A549 (cell line): ENCODE measurements around the gene ZC3H10. TPM values are rescaled to one million over a fixed set of nuclear protein-coding genes. Genes with fewer than 3 reads are reported as not detected.
A peak's percentile ranks its signal among the peaks of the same experiment; 100 is the strongest.

Experiments used
- ATAC-seq, 2 experiments: fragments of 200-7000 bp in 1 of 2; fragments of >200 bp in 1 of 2; cut with Nextera tagmentation in 1 of 2; cut with Tn5 transposase in 1 of 2; 3 replicates each; pipeline versions ENCODE4 v1.8.0 to v1.9.1; 2018 to 2020; ENCODE audit warnings: mild to moderate bottlenecking in 1 of 2, moderate library complexity in 1 of 2
- CTCF ChIA-PET: fragments of 300-600 bp; sonication (Branson Sonifier 250); formaldehyde crosslinking; extraction: SDS; loops from one replicate; lab custom pipeline; 2021; ENCODE audit warnings: antibody characterized with exemption, inconsistent platforms; lab: Yijun Ruan, JAX
- POLR2A ChIA-PET: fragments of 350-600 bp; formaldehyde crosslinking; extraction: SDS; loops from one replicate; lab custom pipeline; 2021; ENCODE audit warnings: antibody characterized with exemption, inconsistent platforms; lab: Yijun Ruan, JAX
- DNase-seq, 2 experiments: peaks; one replicate each; pipeline versions ENCODE4 v3.0.0 to v3.0.0-alpha.2; 2011 to 2016; ENCODE audit warnings: low read depth in 1 of 2, low spot score in 1 of 2
- FAIRE-seq: peaks from 2 replicates; lab custom pipeline; 2011; peaks lifted over from hg19 to GRCh38; lab: Jason Lieb, UNC
- H3K27ac ChIP-seq, 2 experiments: fragments of >200 bp; sonication (Bioruptor Twin); formaldehyde crosslinking; 3 replicates each; pipeline ENCODE4 v1.5.1; 2016 to 2017
- H3K4me1 ChIP-seq: fragments of >200 bp; sonication (Bioruptor Twin); formaldehyde crosslinking; 3 replicates; pipeline ENCODE4 v1.6.1; 2016
- H3K4me2 ChIP-seq: fragments of >200 bp; sonication (Bioruptor Twin); formaldehyde crosslinking; 3 replicates; pipeline ENCODE4 v1.6.1; 2016
- H3K4me3 ChIP-seq: fragments of >200 bp; sonication (Bioruptor Twin); formaldehyde crosslinking; 3 replicates; pipeline ENCODE4 v1.5.1; 2016
- H3K9me3 ChIP-seq: fragments of >200 bp; sonication (Bioruptor Twin); formaldehyde crosslinking; 3 replicates; pipeline ENCODE4 v1.6.1; 2016
- BCL3 ChIP-seq: fragments of >200 bp; sonication (Bioruptor Twin); formaldehyde crosslinking; IDR thresholded peaks from 3 replicates; pipeline ENCODE4 v1.6.1; 2016
- BHLHE40 ChIP-seq: IDR thresholded peaks from 2 replicates; pipeline ENCODE4 v1.6.1; 2012; ENCODE audit warnings: low read depth, low read length, inconsistent platforms
- CBX8 ChIP-seq: fragments of 200-600 bp; sonication (generic); IDR thresholded peaks from 2 replicates; pipeline ENCODE4 v1.6.1; 2016
- CEBPB ChIP-seq, 2 experiments: fragments of >200 bp in 1 of 2; sonication (Bioruptor Twin) in 1 of 2; formaldehyde crosslinking in 1 of 2; IDR thresholded peaks; 2 replicates each; pipeline ENCODE4 v1.6.1; 2012 to 2016
- E2F6 ChIP-seq: IDR thresholded peaks from 2 replicates; pipeline ENCODE4 v1.6.1; 2012; ENCODE audit warnings: low read depth, borderline replicate concordance
- EHF ChIP-seq: fragments of 250-450 bp; sonication (Bioruptor Pico); IDR thresholded peaks from 2 replicates; pipeline ENCODE4 v1.5.0; 2020; ENCODE audit warnings: mild to moderate bottlenecking
- ELK1 ChIP-seq: fragments of 150-350 bp; IDR thresholded peaks from 2 replicates; pipeline ENCODE4 v1.6.1; 2014; ENCODE audit warnings: low read depth, mild to moderate bottlenecking, low read length
- FOSL2 ChIP-seq, 2 experiments: fragments of 450-650 bp in 1 of 2; fragments of >200 bp in 1 of 2; sonication (Bioruptor Twin) in 1 of 2; formaldehyde crosslinking; IDR thresholded peaks; 2 replicates each; pipeline versions ENCODE4 v1.5.0 to v1.6.1; 2016 to 2020; ENCODE audit warnings: mild to moderate bottlenecking in 1 of 2, moderate library complexity in 1 of 2
- FOXS1 ChIP-seq: fragments of 250-450 bp; sonication (Bioruptor Pico); IDR thresholded peaks from 2 replicates; pipeline ENCODE4 v1.5.0; 2020; ENCODE audit warnings: mild to moderate bottlenecking, moderate library complexity
- HDAC2 ChIP-seq: fragments of 200-600 bp; sonication (generic); IDR thresholded peaks from 2 replicates; pipeline ENCODE4 v1.6.1; 2016
- NPAS2 ChIP-seq: fragments of 250-450 bp; sonication (Bioruptor Pico); IDR thresholded peaks from 2 replicates; pipeline ENCODE4 v1.8.0; 2022; ENCODE audit warnings: mild to moderate bottlenecking, moderate library complexity, borderline replicate concordance
- RARB ChIP-seq: fragments of 250-450 bp; sonication (Bioruptor Pico); IDR thresholded peaks from 2 replicates; pipeline ENCODE4 v1.8.0; 2021; ENCODE audit warnings: mild to moderate bottlenecking, moderate library complexity
- RCOR1 ChIP-seq: fragments of 150-350 bp; IDR thresholded peaks from 2 replicates; pipeline ENCODE4 v1.6.1; 2014; ENCODE audit warnings: antibody characterized with exemption, low read length, low read depth
- RFX5 ChIP-seq: fragments of 450-650 bp; IDR thresholded peaks from 2 replicates; pipeline ENCODE4 v1.7.1; 2014; ENCODE audit warnings: antibody characterized with exemption, mild to moderate bottlenecking, moderate library complexity
- SMC3 ChIP-seq: fragments of >200 bp; sonication (Bioruptor Twin); formaldehyde crosslinking; IDR thresholded peaks from 3 replicates; pipeline ENCODE4 v1.6.1; 2018; ENCODE audit warnings: inconsistent platforms
- SREBF2 ChIP-seq: fragments of 450-650 bp; IDR thresholded peaks from 2 replicates; pipeline ENCODE4 v1.6.1; 2014; ENCODE audit warnings: mild to moderate bottlenecking, moderate library complexity
- TFCP2L1 ChIP-seq: fragments of 250-450 bp; sonication (Bioruptor Pico); IDR thresholded peaks from 2 replicates; pipeline ENCODE4 v1.5.0; 2021; ENCODE audit warnings: mild to moderate bottlenecking
- TP53 ChIP-seq: fragments of 250-450 bp; sonication (Bioruptor Pico); IDR thresholded peaks from 2 replicates; pipeline ENCODE4 v1.5.0; 2021; ENCODE audit warnings: mild to moderate bottlenecking, moderate library complexity
- ZC3H11A ChIP-seq: fragments of 450-650 bp; IDR thresholded peaks from 2 replicates; pipeline ENCODE4 v1.6.1; 2014; ENCODE audit warnings: antibody characterized with exemption, mild to moderate bottlenecking
- WGBS: methylation state at CpG from one replicate; pipeline ENCODE4 v1.1.6; 2017; ENCODE audit errors: missing lambda C conversion rate; 5-methylcytosine and 5-hydroxymethylcytosine counted together
- polyA plus RNA-seq, 4 experiments: library from polyadenylated mRNA; depleted of rRNA in 3 of 4; stranded (reverse); fragments of >200 nt; fragmentation: RNase III in 1 of 4; extraction: RNeasy Plus Mini Kit Qiagen cat#74134 plus additional on column Dnase treatment in 1 of 4; gene quantifications; 2 replicates in 3 of 4; 3 replicates in 1 of 4; pipeline ENCODE4 v1.2.3, GENCODE V29; 2011 to 2017
- TF ChIP-seq, protein P1 (sequence below): IDR thresholded peaks from 2 replicates; pipeline ENCODE4 v1.6.1; 2012
- TF ChIP-seq, protein P2 (sequence below): IDR thresholded peaks from 2 replicates; pipeline ENCODE4 v1.6.1; 2012
- TF ChIP-seq, protein P3 (sequence below): fragments of 450-650 bp; IDR thresholded peaks from 2 replicates; pipeline ENCODE4 v1.6.1; 2014; ENCODE audit warnings: antibody characterized with exemption

Gene ZC3H10
- polyA plus RNA-seq, 2 of the 4 experiments (the other 2 are of a cell fraction): 2.1 to 3.2 TPM

DNA sequence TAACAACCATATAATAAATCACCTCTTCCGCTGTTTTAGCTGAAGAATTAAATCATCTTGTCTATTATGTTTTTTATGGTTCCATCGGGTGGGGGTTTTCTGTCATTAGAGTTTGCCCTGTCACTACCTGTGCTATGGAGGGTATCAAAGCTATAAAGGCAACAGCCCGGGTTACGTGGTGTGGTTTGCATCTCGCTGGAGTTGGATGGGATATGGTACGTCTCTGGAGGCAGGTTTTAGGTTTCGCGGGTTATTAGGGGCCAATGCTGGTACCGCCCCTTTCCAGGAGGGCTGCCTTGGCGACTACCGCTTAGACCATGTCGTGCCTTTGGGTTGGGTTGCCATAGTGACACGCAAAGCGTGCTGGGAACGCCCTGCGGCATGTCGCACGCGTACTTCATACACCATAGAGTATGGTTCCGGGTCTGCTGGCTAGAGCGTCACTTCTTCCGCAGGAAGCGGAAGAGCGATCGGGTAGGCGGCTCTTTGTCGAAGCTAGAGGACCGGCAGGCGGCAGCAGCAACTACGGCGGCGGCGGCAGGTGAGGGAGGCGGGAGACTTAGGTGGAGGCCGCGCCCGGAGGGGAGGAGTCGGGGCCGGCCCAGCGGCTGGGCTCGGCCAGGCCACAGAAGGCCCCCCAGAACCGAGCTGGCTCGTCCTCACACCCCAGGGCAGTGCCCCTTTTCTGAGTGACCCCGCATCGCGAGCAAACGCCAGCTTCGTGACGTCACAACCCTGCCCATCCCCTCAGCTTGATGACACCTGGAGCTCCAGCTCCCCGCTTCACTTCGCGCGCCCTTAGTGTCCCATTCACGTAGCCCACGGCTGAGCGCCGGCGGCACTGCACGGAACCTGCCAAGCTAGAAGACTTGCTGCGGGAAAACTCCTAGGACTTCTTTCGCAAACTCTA, at the start of gene ZC3H10 (continued):
- TF ChIP-seq, protein P1, sequence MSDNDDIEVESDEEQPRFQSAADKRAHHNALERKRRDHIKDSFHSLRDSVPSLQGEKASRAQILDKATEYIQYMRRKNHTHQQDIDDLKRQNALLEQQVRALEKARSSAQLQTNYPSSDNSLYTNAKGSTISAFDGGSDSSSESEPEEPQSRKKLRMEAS: peak; percentile 97
- no peak for TF ChIP-seq NPAS2
- peak; percentile 99 for TF ChIP-seq TP53 (CRISPR knock-in tag)
- TF ChIP-seq, protein P2, sequence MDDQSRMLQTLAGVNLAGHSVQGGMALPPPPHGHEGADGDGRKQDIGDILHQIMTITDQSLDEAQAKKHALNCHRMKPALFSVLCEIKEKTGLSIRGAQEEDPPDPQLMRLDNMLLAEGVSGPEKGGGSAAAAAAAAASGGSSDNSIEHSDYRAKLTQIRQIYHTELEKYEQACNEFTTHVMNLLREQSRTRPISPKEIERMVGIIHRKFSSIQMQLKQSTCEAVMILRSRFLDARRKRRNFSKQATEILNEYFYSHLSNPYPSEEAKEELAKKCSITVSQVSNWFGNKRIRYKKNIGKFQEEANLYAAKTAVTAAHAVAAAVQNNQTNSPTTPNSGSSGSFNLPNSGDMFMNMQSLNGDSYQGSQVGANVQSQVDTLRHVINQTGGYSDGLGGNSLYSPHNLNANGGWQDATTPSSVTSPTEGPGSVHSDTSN: peak; percentile 98
- peak; percentile 92; the same call in 2 of the 3 replicates for TF ChIP-seq BCL3
- TF ChIP-seq RARB (CRISPR knock-in tag): peak; percentile 98
- no peak; the same call in 2 of the 3 replicates for TF ChIP-seq SMC3
- TF ChIP-seq BHLHE40: peak; percentile 93
- peak; percentile 99 for TF ChIP-seq TFCP2L1 (CRISPR knock-in tag)
- TF ChIP-seq FOSL2 (IDR thresholded peaks at IDR 0.05): no peak
- peak; percentile 66; the same call in 1 of the 2 replicates for TF ChIP-seq FOSL2 (CRISPR knock-in tag; IDR thresholded peaks at IDR 0.05)
- TF ChIP-seq ZC3H11A: no peak
- TF ChIP-seq, protein P3, sequence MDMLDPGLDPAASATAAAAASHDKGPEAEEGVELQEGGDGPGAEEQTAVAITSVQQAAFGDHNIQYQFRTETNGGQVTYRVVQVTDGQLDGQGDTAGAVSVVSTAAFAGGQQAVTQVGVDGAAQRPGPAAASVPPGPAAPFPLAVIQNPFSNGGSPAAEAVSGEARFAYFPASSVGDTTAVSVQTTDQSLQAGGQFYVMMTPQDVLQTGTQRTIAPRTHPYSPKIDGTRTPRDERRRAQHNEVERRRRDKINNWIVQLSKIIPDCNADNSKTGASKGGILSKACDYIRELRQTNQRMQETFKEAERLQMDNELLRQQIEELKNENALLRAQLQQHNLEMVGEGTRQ: 0 out of 2 replicates have a peak, but pooled peaks have one; percentile 22
- peak; percentile 93 for TF ChIP-seq EHF (CRISPR knock-in tag)
- TF ChIP-seq RCOR1: no peak
- peak; percentile 90; the same call in 1 of the 2 replicates for TF ChIP-seq E2F6
- no peak for TF ChIP-seq SREBF2

GRCh38 chr12:56071648-56072047, 46.4 kb upstream of the ZC3H10 start:
- 45% methylated on average over 4 of the region's 4 CpGs for WGBS
- CTCF ChIA-PET: interaction anchor here (2.3 kb wide), 1 partner anchor 11 kb away, joined by 10 read pairs; no protein-coding TSS in a partner anchor
- FAIRE-seq: no peak

More at GRCh38 chr12:56071648-56072047, 46.4 kb upstream of the ZC3H10 start:
- Histone ChIP-seq H3K4me1 (no peaks in the 10 kb centered on the region), H3K4me3 (no peak overlapping the region), H3K4me2 (no peak overlapping the region), H3K9me3 (no peaks in the 10 kb centered on the region), H3K27ac (no peak overlapping the region)
- TF ChIP-seq, protein P3: no peak
- TF ChIP-seq E2F6 (no peak), HDAC2 (no peak), RFX5 (no peak), ELK1 (no peak), SREBF2 (no peak), CBX8 (no peak), FOXS1 (CRISPR knock-in tag) (no peak), EHF (CRISPR knock-in tag) (no peak), CEBPB (IDR thresholded peaks at IDR 0.05) (no peak)
- ATAC-seq (peak in 1 of 2 experiments; percentile 34; a peak in 2 of 6 replicates), DNase-seq (no peak)
- POLR2A ChIA-PET: no interaction called here
